A673 (cell line): ENCODE results near the gene HPCAL1. TPM values are rescaled to one million over a fixed set of nuclear protein-coding genes. Genes with fewer than 3 reads are reported as not detected.

Experiments
- BruUV-seq: library from RNA; stranded (reverse); fragments of 400-500 nt; replicated peaks from 2 replicates; lab custom pipeline; 2021; lab: Mats Ljungman, UMichigan
- CTCF ChIA-PET: fragments of 300-600 bp; sonication (Branson Sonifier 250); formaldehyde crosslinking; loops from one replicate; lab custom pipeline; 2022; ENCODE audit warnings: antibody characterized with exemption; lab: Charles Lee
- POLR2A ChIA-PET: fragments of 300-600 bp; sonication (Branson Sonifier 250); formaldehyde crosslinking; loops from one replicate; lab custom pipeline; 2022; ENCODE audit warnings: antibody characterized with exemption; ENCODE audit not compliant: low non-redundant PET; lab: Charles Lee
- DNase-seq: peaks from one replicate; pipeline ENCODE4 v3.0.0-alpha.2; 2015; ENCODE audit warnings: low spot score
- H3K27ac ChIP-seq: fragments of 200-600 bp; sonication (generic); 2 replicates; pipeline ENCODE4 v1.5.1; 2016; ENCODE audit warnings: mixed run types, low read depth, mild to moderate bottlenecking, mixed read lengths, antibody characterized with exemption, low read length; ENCODE audit not compliant: poor library complexity, severe bottlenecking
- H3K27me3 ChIP-seq: fragments of 200-600 bp; sonication (generic); replicated peaks from 2 replicates; pipeline ENCODE4 v1.6.1; 2017; ENCODE audit warnings: mixed run types, low read depth, mild to moderate bottlenecking, mixed read lengths, antibody characterized with exemption, low read length; ENCODE audit not compliant: insufficient read depth, poor library complexity
- H3K36me3 ChIP-seq: fragments of 200-600 bp; sonication (generic); 2 replicates; pipeline ENCODE4 v1.6.1; 2016; ENCODE audit warnings: mixed run types, mild to moderate bottlenecking, mixed read lengths, antibody characterized with exemption, low read length; ENCODE audit not compliant: insufficient read depth, poor library complexity, severe bottlenecking
- H3K4me1 ChIP-seq: fragments of 200-600 bp; sonication (generic); 2 replicates; pipeline ENCODE4 v1.6.1; 2017; ENCODE audit warnings: mixed run types, mild to moderate bottlenecking, mixed read lengths, antibody characterized with exemption, low read length; ENCODE audit not compliant: insufficient read depth, poor library complexity, severe bottlenecking
- H3K4me3 ChIP-seq: fragments of 200-600 bp; sonication (generic); 2 replicates; pipeline ENCODE4 v1.5.1; 2016; ENCODE audit warnings: low read depth, mixed run types, mild to moderate bottlenecking, mixed read lengths, low read length; ENCODE audit not compliant: poor library complexity, severe bottlenecking
- H3K9me3 ChIP-seq: fragments of 200-600 bp; sonication (generic); 2 replicates; pipeline ENCODE4 v1.6.1; 2016; ENCODE audit warnings: mixed run types, low read depth, mild to moderate bottlenecking, mixed read lengths, antibody characterized with exemption, low read length; ENCODE audit not compliant: poor library complexity, severe bottlenecking
- EZH2 ChIP-seq: fragments of 200-600 bp; sonication (generic); IDR thresholded peaks from 2 replicates; pipeline ENCODE4 v1.6.1; 2017; ENCODE audit warnings: borderline replicate concordance, low read depth, mild to moderate bottlenecking, mixed read lengths, antibody characterized with exemption, low read length; ENCODE audit not compliant: poor library complexity, severe bottlenecking
- intact Hi-C: fragments of 100-400 bp; cut with micrococcal nuclease; formaldehyde crosslinking; loops from one replicate; pipeline ENCODE4 v1.10.0; 2022; ENCODE audit not compliant: unreplicated experiment
- total RNA-seq: library from RNA; stranded (reverse); gene quantifications from 2 replicates; pipeline ENCODE4 v1.2.3, GENCODE V29; 2021
- TF ChIP-seq, protein P1 (sequence below): fragments of 300-800, 200-600 bp; sonication (generic); conservative IDR thresholded peaks from 2 replicates; pipeline ENCODE4 v1.5.1; 2017; ENCODE audit warnings: low read depth, mild to moderate bottlenecking, antibody characterized with exemption, low read length, moderate library complexity, mixed read lengths

Gene HPCAL1
- total RNA-seq, 1 experiment from 2014 or later = 9.7 TPM

GRCh38 chr2:10469955-10470608 is 167.4 kb downstream of the HPCAL1 start:
- no peak for TF ChIP-seq EZH2
- TF ChIP-seq, protein P1, sequence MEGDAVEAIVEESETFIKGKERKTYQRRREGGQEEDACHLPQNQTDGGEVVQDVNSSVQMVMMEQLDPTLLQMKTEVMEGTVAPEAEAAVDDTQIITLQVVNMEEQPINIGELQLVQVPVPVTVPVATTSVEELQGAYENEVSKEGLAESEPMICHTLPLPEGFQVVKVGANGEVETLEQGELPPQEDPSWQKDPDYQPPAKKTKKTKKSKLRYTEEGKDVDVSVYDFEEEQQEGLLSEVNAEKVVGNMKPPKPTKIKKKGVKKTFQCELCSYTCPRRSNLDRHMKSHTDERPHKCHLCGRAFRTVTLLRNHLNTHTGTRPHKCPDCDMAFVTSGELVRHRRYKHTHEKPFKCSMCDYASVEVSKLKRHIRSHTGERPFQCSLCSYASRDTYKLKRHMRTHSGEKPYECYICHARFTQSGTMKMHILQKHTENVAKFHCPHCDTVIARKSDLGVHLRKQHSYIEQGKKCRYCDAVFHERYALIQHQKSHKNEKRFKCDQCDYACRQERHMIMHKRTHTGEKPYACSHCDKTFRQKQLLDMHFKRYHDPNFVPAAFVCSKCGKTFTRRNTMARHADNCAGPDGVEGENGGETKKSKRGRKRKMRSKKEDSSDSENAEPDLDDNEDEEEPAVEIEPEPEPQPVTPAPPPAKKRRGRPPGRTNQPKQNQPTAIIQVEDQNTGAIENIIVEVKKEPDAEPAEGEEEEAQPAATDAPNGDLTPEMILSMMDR = no peak
- H3K36me3 ChIP-seq = no peaks in the 10 kb centered on the region
- H3K4me3 ChIP-seq = no peak overlapping the region
- H3K27me3 ChIP-seq = no peaks in the 10 kb centered on the region
- ChIA-PET POLR2A (no interaction called here), CTCF (no interaction called here)
- intact Hi-C loops = no loop called here
- no peak overlapping the region for H3K27ac ChIP-seq
- H3K9me3 ChIP-seq = no peaks in the 10 kb centered on the region
- DNase-seq = no peak
- no TSS peak for BruUV-seq
- no peaks in the 10 kb centered on the region for H3K4me1 ChIP-seq

GRCh38 chr2:10471046-10471571 is 168.4 kb downstream of the HPCAL1 start:
- Histone ChIP-seq H3K27me3 (no peaks in the 10 kb centered on the region), H3K4me3 (no peak overlapping the region), H3K27ac (no peak overlapping the region), H3K9me3 (no peaks in the 10 kb centered on the region), H3K4me1 (no peaks in the 10 kb centered on the region), H3K36me3 (no peaks in the 10 kb centered on the region)
- POLR2A ChIA-PET = no interaction called here
- TF ChIP-seq, protein P1 = no peak
- no peak for TF ChIP-seq EZH2
- no peak for DNase-seq
- intact Hi-C loops = no loop called here
- CTCF ChIA-PET = no interaction called here
- no TSS peak for BruUV-seq

GRCh38 chr2:10471955-10472354 is 169.3 kb downstream of the HPCAL1 start:
- TF ChIP-seq, protein P1 = no peak
- no peak for TF ChIP-seq EZH2
- Histone ChIP-seq H3K27ac (no peak overlapping the region), H3K36me3 (no peaks in the 10 kb centered on the region), H3K27me3 (no peaks in the 10 kb centered on the region), H3K4me3 (no peak overlapping the region), H3K9me3 (no peaks in the 10 kb centered on the region), H3K4me1 (no peaks in the 10 kb centered on the region)
- no peak for DNase-seq
- intact Hi-C loops = no loop called here
- ChIA-PET POLR2A (no interaction called here), CTCF (no interaction called here)
- no TSS peak for BruUV-seq
